Smooth muscle cell of the brain vasculature (primary cell): ENCODE results near the gene SESN1.

Source experiments
- DNase-seq: peaks from one replicate; pipeline ENCODE4 v3.0.0-alpha.2; 2012; ENCODE audit warnings: low read depth, low spot score

SESN1 gene

DNA sequence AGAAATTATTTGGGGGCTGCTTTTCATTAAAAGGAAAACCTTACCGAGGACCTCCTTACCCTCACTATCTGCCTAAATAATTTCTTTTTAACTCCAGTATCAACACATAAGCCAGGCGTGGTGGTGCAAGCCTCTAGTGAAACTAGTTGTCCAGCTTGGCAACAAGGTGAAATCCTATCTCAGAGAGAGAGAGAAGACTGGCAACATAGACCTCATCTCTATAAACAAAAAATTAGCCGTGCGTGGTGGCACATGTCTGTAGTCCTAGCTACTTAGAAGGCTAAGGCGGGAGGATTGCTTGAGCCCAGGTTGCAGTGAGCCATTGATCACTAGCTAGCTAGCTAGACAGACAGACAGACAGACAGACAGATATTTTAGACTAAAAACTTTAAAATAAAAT is 153.9 kb downstream of the SESN1 start:
- DNase-seq: no peak

DNA sequence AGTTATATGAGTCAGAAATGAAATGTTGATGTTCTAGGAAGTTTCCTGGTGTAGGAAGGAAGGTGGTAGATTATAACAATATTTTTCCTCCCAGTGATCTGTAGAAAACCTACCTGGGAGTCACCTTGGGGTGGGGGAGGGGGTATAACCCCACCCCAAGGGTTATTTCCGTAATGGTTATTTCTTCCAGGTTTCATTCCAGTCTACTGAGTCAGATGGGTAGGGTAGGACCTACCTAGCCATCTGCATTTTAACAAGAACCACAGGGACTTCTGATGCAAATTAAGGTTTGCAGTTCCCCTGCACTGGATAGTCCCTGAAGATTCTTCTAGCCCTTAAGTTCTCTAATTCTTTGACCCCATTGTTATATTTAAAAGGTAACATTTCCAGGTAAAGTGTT is 157.5 kb downstream of the SESN1 start:
- DNase-seq: no peak
